ENCODE measurements around the gene NNAT.

Gene NNAT

DNA sequence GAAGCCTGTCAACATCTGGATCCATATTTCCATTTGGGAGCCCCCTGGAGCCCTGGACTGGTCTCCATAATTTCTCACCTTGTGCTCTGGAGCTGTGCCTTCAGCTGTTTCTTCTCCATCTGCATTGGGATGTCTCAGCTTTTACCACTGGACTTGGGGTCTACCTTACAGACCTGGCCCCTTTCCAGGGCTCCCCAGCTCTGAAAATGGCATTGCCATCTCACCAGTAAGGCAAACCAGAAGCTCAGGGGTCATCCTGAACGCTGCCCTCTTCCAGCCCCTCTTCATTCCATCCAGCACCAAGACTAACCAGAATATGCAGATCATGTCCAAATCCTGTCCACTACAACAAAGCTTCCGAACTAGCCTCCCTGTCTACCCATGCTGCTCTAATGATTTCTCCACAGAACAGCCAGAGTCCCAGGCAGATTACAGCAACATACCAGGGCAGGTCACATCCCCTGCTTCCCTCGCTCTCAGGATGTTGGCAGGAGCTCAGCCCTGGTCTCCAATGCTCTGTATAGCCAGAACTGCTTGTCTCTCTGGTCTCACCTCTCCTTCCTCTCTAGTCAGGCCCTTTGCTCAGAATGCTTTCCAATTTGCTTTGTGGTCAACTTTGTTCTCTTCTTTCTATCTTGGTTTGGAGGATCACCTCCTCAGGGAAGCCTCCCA, 17.7 kb upstream of the NNAT start:
- no peak for DNase-seq

DNA sequence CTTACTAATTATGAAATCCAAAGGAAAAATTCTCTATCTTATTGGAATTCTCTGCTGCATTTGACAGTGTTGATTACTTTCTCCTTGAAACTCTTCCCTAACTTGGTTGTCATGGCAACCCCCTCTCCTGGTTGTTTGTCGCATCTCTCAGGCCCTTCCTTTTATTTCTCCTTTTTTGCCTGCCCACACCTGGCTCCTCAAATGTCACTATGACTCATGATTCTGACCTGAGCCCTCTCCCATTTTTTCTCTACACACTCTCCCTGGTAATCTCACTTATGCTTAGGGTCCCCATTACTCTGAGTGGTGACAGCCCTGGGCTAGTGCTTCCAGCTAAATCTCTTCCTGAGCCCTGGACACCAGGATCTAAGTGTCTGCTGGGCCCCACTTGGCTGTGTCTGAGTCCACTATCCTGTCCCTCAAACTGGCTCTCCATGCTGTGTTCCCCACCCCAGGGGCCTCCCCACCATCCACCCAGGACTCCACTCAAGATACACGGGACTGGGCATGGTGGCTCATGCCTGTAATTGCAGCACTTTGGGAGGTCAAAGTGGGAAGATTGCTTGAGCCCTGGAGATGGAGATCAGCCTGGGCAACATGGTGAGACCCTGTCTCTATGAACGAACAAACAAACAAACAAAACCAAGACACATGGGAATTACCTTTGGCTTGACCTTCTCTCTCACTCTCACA, 16.5 kb upstream of the NNAT start:
- DNase-seq, result no peak

DNA sequence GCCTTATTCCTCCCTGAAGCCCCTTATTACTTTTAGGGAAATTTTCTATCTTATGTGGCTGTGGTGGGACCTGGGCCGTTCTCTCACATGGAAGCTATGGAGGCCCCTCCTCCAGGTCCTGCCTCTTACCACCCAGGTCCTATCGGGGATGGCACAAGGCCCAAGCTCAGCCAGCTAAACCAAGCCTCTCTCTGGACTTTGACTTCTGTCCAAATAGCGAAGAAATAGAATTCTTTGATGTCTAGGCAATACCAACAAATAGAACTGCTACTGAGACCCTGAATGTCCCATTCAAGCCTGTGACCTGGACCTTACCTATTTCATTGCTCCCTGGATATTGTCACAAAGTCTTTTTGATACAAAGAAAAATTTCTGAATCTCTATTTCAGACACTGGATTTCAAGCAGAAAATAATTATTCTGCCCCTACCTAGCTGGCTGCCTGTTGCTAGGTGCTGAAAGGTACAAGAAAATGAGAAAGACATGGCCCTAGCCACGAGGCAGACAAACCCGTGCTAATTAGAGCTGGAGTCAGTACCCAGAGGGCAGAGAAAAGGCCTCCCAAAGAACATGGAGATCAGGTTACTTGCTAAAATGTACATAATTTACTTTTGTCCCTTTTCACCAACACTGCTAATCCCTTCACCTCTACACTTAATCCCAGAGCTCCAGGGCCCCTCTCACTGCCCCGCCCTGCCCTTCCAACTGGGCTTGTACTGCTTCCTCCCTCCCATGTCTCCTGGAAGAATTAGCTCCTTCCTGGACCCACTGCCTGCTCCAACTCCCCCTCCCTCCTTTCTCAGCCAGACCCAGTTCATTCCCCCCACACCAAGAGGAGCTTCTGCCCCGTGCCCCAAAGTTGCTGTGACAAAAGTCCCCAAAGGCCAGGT, 15.5 kb upstream of the NNAT start:
- DNase-seq, result no peak

DNA sequence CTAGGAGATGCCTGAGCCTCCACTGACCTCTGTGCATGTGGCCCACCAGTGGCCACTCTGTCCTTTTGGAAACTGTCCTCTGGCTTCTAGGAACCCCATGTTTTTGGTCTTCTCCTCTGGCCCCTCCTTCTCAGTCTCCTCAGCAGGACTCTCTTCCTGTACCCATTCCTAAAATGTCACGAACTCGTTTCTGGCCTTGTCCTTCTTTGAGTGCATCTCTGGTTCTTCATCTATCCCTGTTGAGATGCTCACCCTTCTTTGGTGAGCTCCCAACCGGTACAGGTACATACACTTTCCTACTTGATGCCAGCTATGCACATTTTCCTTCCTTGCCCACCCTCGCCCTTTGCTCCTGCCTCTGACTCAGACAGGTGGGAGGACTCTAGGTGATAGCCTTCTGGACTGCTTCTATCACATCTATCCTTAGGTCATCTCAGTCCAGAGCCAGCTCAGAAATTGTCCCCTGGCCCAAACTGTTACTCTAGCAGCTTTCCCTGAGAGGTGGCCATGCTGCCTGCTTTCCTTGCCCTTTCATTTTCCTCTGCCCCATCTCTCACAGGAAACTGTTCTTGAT, 14.8 kb upstream of the NNAT start:
- DNase-seq, result no peak

DNA sequence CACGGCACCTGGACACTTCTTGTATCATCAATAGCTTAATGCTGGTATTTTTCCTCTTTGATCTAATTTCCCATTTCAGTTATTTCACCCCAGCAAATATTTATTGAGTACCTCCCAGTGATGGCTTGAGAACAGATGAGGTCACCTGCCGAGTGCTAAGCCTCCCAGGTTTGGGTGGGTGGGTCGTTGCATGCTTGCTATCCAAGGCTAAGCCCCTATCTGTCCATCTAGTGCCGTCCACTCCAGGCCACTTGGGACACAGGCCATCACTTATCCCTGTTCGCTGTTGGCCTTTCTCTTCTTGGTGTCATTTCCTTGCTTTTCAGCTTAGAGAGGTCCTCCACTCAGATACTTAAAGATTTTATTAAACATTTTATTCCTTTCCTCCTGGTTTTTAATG, 10.8 kb upstream of the NNAT start:
- no peak for DNase-seq

DNA sequence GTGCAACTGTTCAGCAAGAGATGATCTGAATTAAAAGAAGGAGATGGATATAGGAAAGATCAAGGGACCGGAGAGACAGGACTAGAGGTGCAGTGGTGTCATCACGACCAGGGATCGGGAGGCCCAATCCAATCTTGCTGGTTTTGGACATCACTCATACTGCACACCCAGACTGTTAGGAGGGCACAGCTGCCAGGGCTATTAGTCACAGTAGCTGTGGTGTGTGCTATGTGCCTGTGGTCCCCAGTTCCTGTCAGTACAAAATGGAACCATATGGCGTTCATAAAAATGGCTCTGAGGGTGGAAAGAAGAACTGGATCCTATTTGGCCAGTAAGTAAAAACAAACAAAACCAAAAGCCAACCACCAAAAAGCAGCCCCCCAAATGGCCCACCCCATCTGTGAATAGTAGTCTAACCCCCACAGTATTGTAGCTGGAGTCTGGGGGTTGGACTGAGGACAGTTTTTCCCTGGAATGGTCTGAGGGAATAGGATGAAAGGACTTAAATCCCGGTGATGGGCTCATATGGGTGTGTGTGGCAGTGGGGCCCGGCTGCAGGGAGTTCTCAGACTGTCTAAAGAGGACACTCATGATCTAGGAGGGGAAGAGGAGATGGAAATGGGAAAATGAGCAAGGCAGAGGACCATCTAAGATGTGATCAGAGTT, 9.3 kb upstream of the NNAT start:
- no peak for DNase-seq

DNA sequence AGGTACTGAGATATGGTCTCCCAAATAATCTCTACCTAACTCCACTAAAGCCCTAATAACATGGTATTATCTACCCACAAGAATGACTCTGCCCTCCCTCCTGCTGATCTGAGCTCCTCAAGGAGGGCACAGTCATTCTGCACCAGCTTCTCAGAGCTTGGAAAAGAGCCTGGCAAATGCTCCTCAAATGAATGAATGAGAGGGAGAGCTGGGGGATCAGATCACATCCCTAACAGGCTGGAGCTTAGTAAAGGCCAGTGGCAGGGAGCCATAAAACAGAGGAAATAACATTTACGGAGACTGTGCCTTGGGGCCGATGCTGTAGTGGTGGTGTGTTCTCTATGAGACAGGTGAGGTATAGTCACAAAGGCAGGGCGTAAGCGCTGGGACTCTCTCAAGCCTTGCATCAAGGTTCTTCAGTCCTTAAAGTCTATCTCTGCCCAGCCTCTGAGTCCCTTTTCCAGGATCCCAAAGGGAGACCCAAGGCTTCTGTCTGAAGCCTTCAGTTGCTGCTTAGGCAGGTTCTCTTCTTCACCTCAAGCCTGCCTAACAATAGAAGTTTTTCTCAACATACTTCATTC, 7.2 kb upstream of the NNAT start:
- DNase-seq, result no peak

DNA sequence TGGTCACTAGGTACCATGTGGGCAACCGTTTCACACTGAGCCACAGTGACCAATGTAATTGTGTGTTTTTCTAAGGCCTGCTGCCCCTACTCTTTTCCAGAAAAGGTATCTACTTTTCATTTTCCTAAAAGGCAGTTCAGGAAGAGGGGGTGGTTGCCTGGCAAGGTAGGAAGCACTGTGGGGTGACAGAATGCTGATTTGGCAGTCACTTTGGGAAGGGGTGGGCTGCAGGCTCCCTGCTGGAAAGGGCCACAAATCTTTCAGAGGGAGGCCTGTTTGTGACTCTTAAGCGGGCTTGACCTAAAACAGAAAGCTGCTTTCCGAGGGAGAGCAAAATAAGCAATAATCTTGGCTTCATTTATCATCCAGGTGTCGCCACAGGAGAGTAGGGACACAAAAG, 5.2 kb upstream of the NNAT start:
- DNase-seq, result no peak

DNA sequence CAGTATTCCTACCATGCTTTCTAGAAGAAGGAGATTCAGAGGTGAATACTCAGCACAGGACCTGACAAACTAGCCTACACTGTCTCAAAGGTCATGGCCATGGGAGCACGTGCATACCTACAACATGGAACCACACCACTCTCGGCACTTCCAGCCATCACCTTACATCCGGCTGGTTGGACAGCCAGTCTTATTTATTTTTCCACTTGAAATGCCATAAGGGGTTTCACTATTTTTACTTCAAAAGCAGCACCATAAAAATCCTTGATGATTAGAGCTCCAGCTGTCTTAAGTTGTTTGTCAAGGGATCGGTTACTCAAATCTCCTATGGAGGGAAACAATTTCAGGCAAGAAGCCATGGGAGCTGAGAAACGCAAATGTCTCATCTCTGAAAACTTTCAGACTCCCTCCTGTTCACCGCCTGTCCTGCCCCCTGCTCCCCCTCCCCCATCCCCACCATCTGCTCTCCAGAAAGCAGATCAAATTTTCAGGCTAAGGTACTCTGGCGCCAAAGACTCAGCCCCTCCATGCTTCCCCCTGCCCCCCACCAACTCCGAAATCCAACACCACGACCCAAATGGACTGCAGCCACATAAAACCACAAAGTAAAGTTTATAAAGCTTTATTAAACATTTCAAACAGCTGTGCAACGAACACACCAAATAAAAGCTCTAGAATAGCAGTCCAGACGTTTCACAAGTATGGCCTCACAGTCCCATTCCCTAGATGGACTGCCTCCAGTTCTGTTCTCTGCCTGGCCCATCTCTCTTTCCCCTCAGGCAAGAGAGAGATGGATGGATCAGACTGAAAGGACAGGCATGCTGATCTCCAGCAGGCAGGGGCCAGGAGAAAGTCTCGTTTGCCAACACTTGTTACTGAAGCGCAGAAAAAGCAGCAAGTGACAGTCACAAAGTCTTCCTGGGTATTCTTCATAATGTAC, 4.0 kb upstream of the NNAT start:
- peak; percentile 20 for DNase-seq

DNA sequence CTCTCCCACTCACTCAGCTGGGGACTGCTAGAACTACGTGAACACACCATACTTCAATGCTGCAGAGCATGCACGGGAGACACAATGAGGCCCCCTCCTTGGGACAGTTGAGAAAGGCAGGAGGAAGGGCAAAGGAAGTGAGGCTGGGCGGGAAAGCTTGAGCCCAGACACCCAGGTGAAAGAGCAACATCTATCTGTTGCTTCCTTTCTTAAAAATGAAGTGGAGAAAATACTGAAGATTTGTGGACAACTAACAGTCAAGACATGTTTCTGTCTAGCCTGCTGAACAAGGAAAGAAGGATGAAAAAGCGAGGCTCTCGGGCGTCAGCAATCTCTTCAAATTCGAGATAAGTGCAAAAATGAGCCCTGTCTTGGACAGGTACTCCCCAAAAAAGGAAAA, 3.0 kb upstream of the NNAT start:
- DNase-seq, result no peak

- DNase-seq, result peak; percentile 64
These were observed 2.2 kb upstream of the NNAT start for GRCh38 chr20:37518606-37519507.

DNA sequence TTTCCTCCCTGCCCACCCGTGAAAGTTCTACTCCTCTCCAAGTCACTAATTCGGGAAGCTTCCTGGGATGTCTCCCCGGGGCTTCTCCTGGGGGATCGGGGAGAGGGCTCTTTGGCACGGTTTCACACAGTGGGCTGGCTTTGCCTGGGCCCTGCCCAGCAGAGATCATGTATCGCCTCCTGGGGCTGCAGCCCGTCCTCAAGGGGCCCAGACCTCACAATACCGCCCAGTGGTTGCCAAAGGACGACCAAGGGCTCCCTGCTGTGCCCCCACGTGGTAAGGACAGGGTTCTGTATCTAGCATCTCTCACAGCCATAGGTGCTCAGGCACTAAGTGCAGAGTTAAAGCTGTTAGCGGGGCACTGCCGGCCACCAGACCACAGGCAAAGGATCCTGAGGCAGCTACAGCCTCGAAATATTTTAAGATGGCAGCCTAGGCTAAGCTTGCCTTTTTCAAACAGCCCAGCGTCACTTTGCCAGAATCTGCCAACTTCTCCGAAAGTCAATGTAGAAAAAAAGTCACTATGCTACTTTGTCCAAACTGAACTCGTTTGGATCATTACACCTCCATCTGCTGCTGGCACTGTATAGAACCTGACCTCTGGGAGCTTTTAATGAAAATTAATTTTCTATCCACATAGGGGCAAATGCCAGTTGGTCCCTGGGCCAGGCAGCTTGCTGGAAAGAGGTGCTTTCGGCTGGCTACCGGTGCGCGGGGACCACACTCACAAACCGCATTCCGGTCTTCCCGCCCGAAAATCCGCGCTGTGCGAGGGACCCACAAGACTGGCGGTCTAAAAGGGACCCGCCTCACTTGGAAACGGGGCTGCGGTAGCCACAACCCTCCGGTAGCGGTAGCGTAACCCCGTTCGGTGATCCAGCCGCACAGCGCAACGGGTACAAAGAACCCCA, 1.3 kb upstream of the NNAT start:
- DNase-seq, result peak; percentile 65

GRCh38 chr20:37520419-37520955, 563 bp upstream of the NNAT start:
- DNase-seq, result no peak

GRCh38 chr20:37522260-37523011, 1.4 kb downstream of the NNAT start:
- no peak for DNase-seq

- DNase-seq, result no peak
These were observed 2.0 kb downstream of the NNAT start for GRCh38 chr20:37523012-37523391.

- DNase-seq, result peak; percentile 76
These were observed 3.1 kb downstream of the NNAT start for GRCh38 chr20:37523911-37524700.

All from DMS153 (cell line).